ENCODE results near the gene CUL7.

CUL7 gene

GRCh38 chr6:43077333-43077809 is 23.7 kb upstream of the CUL7 start:
- no peak for DNase-seq

GRCh38 chr6:43076464-43077332 is 23.0 kb upstream of the CUL7 start:
- DNase-seq, result peak; percentile 67

- DNase-seq, result peak; percentile 72
Measured at GRCh38 chr6:43075670-43076463, 22.2 kb upstream of the CUL7 start, which contains the start of gene PTK7. PTK7 (plus strand) TSS chr6:43076314; CDS start chr6:43076489, 175 bp downstream.

GRCh38 chr6:43074847-43075669 is 21.4 kb upstream of the CUL7 start:
- DNase-seq, result peak; percentile 61

- peak; percentile 71 for DNase-seq
Measured at GRCh38 chr6:43070028-43070632, 16.5 kb upstream of the CUL7 start.

- no peak for DNase-seq
Measured at GRCh38 chr6:43062818-43063217, 9.2 kb upstream of the CUL7 start.

- DNase-seq, result no peak
Measured at GRCh38 chr6:43061861-43062260, 8.2 kb upstream of the CUL7 start.

GRCh38 chr6:43060755-43061633 is 7.3 kb upstream of the CUL7 start:
- DNase-seq, result no peak

- DNase-seq, result no peak
Measured at GRCh38 chr6:43060034-43060754, 6.5 kb upstream of the CUL7 start.

GRCh38 chr6:43059168-43060033 is 5.8 kb upstream of the CUL7 start, which contains the start of the genes KLC4 and MRPL2:
KLC4 (plus strand) TSS chr6:43059631; CDS start chr6:43061336, 1,705 bp downstream.
MRPL2 (minus strand) TSS chr6:43059434; CDS start chr6:43059381, 53 bp downstream.
- DNase-seq, result peak; percentile 99

GRCh38 chr6:43058531-43058930 is 4.9 kb upstream of the CUL7 start:
- no peak for DNase-seq

- no peak for DNase-seq
Measured at GRCh38 chr6:43055966-43056365, 2.3 kb upstream of the CUL7 start.

GRCh38 chr6:43054206-43054943 is 724 bp upstream of the CUL7 start:
- DNase-seq, result no peak

GRCh38 chr6:43052842-43053544 is 658 bp downstream of the CUL7 start:
- DNase-seq, result peak; percentile 21

GRCh38 chr6:43052225-43052841 is 1.3 kb downstream of the CUL7 start:
- no peak for DNase-seq

- no peak for DNase-seq
Measured at GRCh38 chr6:43050981-43051380, 2.7 kb downstream of the CUL7 start.

GRCh38 chr6:43047998-43048397 is 5.7 kb downstream of the CUL7 start:
- DNase-seq, result no peak

Data from fibroblast of skin of back (primary cell).